GM19099 (cell line): ENCODE results near the gene TAF15.

Source experiments
- POLR2A ChIP-seq: IDR thresholded peaks from 3 replicates; pipeline ENCODE4 v1.6.1; 2011; ENCODE audit warnings: low read depth; ENCODE audit not compliant: insufficient read length; ENCODE audit errors: extremely low read depth

The TAF15 gene

DNA sequence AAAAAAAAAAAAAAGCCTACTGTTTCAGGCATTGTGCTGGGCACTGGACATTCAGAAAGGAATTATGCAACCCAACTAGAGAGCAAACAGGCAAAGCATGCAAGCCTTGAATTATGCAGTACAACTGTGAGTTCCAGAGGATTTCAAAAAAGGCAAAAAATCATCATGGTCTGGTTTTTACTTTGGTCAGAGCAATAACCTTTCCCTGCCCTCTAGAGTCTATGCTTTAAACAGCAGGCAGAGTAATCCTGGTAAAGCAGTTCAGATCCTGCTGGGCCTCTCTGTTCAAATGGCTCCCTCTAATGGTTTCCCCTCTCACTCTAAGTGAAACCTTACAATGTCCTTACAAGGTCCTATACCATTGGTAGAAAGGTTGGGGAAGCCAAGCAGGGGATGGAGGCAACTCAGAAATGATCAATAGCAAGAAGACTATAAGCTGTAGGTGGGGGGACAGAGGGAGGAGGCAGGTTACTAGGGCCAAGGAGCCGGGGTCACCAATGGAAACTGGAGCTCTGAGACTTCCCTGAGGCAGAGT, 4.6 kb upstream of the TAF15 start:
- TF ChIP-seq POLR2A, result no peak

DNA sequence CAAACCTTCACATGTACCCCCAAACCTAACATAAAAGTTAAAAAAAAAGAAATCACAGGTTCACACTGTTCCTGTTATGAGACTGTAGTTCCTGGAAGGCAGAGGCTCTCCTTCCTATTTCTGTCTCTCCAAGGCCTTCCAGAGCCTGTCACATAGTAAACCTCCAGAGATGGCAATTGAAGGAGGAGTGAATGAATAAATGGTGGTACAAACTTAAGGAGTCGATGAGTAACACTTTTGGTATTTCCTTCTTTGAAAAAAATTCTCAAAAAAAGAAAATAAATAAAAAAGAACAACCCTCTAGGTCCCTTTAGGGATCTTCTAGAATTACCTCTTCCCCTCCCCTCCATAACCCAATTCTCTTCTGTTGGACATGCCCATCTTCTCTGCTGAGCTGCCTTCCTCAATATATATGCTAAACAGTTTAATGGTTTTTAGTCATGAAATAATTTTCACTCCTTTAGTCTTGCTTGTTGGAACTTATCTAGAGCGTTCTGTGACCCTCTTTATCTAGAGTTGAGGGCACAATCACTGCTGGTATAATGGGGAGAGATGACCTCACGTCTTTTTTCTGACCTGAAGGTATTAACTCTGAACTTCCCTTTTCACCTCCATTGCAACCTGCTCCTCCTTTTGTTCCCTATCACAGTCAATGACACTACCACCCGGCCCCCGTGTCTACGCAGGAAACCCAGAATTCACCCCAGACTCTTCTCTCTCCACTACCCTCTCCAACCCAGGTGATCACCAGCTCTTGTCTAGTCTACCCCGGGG, 1.7 kb upstream of the TAF15 start:
- no peak for TF ChIP-seq POLR2A

- TF ChIP-seq POLR2A, result no peak
These were observed 883 bp upstream of the TAF15 start for GRCh38 chr17:35808240-35808961.

DNA sequence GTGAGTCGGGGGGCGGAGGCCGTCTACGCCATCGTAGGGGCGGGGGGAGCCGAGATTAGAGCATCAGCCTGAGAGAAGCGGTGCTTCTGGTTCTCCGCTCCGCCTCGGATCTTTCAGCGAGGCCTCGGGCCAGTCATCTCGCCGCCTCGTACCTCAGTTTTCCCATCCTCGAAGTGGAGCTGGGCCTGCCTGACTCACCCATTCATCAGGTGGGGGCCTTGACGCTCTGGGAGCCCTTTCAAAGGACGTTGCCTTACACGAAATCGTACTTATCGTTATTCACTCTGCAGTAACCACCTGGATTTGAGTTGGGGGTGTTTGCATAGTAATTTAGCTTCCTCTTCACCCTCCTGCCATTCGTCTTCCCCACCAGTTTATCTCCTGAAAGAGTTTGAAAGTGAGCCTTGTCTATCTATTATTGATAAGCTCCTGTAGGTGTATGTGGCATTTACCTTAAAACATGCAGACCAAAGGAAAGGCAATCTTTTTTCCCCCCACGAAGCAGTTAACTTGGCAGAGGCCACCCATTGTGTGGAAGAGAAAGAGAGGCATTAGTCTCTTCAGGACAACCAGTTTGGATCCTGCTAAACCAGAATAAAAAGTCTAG, 674 bp downstream of the TAF15 start:
- TF ChIP-seq POLR2A, result no peak

GRCh38 chr17:35811759-35812158, 2.5 kb downstream of the TAF15 start:
- TF ChIP-seq POLR2A, result no peak

DNA sequence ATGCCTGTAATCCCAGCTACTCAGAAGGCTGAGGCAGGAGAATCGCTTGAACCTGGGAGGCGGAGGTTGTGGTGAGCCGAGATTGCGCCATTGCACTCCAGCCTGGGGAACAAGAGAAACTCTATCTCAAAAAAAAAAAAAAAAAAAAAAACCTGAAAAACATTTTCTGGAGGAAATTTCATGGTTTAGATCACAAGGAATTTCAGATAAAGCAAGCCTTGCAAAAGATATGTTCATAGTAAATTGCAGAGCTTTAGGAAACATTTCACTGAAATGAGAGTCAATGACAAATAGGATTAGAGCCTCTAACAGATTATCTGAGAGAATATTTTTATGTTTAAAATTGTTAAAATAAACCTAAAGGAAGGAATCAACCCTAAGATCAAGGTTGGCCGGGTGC, 3.2 kb downstream of the TAF15 start:
- no peak for TF ChIP-seq POLR2A

DNA sequence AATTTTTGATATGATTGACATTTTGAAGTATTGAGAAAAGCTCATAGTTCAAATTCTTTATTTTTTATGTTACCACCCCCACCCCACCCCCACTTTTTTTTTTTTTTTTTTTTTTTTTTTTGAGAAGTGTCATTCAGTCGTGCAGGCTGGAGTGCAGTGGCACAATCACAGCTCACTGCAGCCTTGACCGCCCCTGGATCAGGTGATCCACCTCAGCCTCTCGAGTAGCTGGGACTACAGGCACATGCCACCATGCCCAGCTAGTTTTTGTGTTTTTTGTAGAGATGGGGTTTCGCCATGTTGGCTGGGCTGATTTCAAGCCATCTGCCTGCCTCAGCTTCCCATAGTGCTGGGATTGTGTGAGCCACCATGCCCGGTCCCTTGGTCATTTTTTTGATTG, 7.4 kb downstream of the TAF15 start:
- no peak for TF ChIP-seq POLR2A

DNA sequence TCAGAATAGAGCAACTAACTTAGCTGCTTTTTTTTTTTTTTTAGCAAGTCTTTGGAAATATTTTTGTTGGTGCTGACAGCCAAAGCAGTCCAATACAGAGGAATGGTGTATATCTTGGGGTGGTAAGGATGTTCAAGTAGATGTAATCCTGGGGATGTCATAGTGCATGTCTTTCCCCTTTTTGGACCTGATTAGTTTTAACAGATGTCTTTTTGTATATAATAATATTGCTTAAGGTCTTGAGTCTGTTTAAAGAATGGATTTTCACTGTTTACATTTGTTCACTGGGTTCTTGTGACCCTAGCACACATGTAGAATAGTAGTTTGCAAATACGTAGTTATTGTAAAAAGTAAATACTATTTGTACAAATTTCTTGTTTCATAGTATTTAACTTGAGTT, 7.9 kb downstream of the TAF15 start:
- TF ChIP-seq POLR2A, result no peak

DNA sequence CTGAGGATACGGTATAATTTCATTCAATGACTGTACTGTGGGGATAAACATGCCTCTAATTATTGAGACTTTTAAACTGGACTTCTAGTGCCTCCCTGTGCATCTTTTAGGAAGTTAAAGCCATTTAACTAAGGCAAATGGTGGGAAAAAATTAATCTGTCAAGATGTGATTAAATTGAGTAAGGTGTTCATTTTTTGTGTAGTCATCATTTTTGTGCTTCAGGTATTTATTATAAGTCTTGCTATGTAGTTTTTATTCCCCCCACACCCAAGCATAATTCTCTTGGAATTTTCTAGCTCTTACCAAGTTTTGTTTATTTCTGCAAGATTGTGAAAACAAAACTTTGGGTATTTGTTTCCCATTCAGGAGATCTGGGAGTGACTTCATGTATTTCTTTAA, 10.2 kb downstream of the TAF15 start:
- no peak for TF ChIP-seq POLR2A

DNA sequence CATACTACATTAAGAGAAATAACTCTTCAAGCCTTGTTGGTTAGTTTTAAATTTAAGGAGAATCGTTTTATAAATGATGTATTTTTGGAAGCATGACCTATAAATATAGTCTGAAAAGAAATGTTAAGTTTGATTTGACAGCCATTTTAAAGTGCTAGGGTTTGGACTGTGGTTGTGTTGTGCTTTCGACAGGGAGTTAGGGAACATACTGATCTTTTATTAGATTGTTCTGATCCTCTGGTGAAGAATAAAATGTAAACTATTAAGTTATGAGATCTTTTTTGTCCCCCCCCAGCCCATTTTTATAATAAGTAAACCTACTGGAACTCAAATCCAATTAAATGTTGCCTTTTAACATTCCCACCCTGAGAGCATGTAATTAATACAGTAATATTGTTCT, 12.0 kb downstream of the TAF15 start:
- no peak for TF ChIP-seq POLR2A

- no peak for TF ChIP-seq POLR2A
These were observed 15.9 kb downstream of the TAF15 start for GRCh38 chr17:35825206-35825605.

GRCh38 chr17:35841101-35841500, 31.8 kb downstream of the TAF15 start:
- TF ChIP-seq POLR2A, result no peak

- no peak for TF ChIP-seq POLR2A
These were observed 32.2 kb downstream of the TAF15 start for GRCh38 chr17:35841505-35841904.

- no peak for TF ChIP-seq POLR2A
These were observed 33.0 kb downstream of the TAF15 start for GRCh38 chr17:35842239-35842638.

- TF ChIP-seq POLR2A, result no peak
These were observed 34.4 kb downstream of the TAF15 start for GRCh38 chr17:35843698-35844097.

GRCh38 chr17:35844547-35844946, 35.3 kb downstream of the TAF15 start:
- no peak for TF ChIP-seq POLR2A
